Omental fat pad (tissue), 4 donors: ENCODE measurements around the gene SAPCD2. TPM values are rescaled to one million over a fixed set of nuclear protein-coding genes. Genes with fewer than 3 reads are reported as not detected.

ENCODE experiments used
- ATAC-seq: fragments of 150-250 bp; one replicate; pipeline ENCODE4 v1.9.1; 2016; ENCODE audit warnings: mild to moderate bottlenecking, moderate library complexity; ENCODE audit not compliant: low FRiP score
- DNase-seq: peaks from one replicate; pipeline ENCODE4 v3.0.0-alpha.2; 2019; ENCODE audit warnings: low spot score
- total RNA-seq, 4 donors: library from RNA; depleted of rRNA; stranded (reverse); fragments of >200 nt; gene quantifications; one replicate each; pipeline ENCODE4 v1.1.0, GENCODE V29; 2016
- TF ChIP-seq, protein P1 (sequence below), 3 donors: fragments of 450-650 bp; IDR thresholded peaks; one replicate each; pipeline ENCODE4 v1.5.1; 2016 to 2017; ENCODE audit warnings: antibody characterized with exemption in 3 of 3, mild to moderate bottlenecking in 3 of 3, moderate library complexity in 2 of 3

SAPCD2 gene
- total RNA-seq, 4 donors from 2014 or later = 0.13 to 1.8 (median 0.37) TPM; not detected in 1

DNA sequence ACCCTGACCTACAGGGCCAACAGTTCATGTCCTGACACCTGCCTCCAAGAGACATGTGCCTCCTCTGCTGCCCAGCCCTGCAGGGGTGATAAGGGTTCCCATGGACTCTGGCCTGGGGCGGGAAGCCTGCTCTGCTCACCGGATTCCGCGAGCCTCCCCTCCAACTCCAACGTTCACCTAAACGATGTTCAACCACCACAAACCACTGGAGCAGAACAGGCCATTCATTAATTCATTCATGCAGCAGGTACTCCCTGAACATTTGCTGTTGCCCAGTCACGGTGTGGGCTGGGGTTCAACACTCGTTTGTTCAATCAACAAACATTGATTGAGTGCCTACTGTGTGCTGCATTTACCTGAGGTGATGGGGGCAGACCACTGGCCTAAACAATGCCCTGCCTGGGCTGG is 3.6 kb upstream of the SAPCD2 start:
- no peak for DNase-seq
- TF ChIP-seq, protein P1, sequence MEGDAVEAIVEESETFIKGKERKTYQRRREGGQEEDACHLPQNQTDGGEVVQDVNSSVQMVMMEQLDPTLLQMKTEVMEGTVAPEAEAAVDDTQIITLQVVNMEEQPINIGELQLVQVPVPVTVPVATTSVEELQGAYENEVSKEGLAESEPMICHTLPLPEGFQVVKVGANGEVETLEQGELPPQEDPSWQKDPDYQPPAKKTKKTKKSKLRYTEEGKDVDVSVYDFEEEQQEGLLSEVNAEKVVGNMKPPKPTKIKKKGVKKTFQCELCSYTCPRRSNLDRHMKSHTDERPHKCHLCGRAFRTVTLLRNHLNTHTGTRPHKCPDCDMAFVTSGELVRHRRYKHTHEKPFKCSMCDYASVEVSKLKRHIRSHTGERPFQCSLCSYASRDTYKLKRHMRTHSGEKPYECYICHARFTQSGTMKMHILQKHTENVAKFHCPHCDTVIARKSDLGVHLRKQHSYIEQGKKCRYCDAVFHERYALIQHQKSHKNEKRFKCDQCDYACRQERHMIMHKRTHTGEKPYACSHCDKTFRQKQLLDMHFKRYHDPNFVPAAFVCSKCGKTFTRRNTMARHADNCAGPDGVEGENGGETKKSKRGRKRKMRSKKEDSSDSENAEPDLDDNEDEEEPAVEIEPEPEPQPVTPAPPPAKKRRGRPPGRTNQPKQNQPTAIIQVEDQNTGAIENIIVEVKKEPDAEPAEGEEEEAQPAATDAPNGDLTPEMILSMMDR (IDR thresholded peaks at IDR 0.05) = no peak
- ATAC-seq = no peak

DNA sequence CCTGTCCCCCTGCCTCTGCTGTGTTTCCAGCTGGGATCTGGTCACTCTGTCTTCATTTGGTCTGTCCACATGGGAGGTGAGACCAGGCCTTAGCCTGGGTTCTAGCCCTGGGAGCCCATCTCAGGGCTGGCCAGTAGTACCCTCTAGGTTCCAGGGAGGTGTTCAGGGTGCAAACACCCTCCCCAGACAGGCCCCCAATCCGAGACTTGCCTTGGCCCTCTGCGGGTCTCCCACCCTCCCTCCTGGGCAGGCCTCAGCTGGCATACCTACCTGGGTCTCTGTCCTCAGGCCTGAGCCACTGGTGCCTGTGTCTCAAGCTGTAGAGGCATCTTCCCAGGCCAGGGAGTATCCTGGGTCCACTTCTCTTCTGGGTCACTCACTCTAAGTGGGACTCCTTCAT is 925 bp upstream of the SAPCD2 start:
- no peak for ATAC-seq
- no peak for DNase-seq
- TF ChIP-seq, protein P1 (IDR thresholded peaks at IDR 0.05) = no peak

DNA sequence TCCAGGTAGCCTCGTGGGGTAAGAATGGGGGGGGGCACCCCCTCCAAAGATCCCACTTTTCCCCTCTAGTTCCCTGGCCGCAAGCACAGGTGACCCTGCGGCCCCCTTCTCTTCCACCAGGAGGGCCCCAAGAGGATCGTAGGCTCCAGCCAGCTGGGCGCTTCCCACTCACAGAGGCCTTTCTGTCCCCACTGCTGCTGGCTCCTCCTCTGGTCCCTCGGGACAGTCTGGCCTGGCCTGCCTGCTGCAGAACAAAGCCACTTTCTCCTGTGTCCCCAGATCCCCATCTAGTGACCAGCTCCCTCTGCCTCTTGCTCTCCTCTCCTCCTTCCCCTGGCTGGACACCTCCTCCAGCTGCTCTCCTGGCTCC is 534 bp upstream of the SAPCD2 start:
- no peak for DNase-seq
- TF ChIP-seq, protein P1 (IDR thresholded peaks at IDR 0.05) = no peak
- no peak for ATAC-seq

DNA sequence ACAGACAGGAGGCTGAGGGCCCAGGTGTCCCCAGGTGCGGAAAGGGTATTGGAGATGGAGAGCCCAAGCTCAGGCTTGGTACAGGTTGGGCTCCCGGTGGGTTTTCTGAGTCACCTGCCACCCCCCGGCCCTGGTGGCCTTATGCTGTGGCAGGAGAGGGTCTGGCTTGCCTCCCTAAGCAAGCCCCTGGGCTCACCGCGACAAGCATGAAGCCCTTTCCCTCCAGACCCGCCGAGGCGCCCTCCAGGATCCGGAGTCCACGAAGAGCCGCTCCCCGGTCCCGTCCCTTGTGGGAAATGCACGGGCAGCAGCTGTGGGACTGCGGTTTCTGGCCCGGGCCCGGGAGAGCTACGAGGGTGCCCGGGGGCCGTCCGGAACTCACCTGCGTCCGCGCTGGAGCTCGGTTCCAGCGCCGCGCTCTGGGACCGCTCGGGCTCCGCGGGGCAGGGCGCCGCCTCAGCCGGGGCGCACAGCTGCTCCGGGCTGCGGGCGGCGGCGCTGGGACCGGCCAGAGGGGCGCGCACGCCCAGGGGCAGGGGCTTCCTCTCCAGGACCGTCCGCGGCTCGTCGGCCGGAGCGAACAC is 757 bp downstream of the SAPCD2 start:
- no peak for ATAC-seq
- TF ChIP-seq, protein P1 (IDR thresholded peaks at IDR 0.05) = no peak

DNA sequence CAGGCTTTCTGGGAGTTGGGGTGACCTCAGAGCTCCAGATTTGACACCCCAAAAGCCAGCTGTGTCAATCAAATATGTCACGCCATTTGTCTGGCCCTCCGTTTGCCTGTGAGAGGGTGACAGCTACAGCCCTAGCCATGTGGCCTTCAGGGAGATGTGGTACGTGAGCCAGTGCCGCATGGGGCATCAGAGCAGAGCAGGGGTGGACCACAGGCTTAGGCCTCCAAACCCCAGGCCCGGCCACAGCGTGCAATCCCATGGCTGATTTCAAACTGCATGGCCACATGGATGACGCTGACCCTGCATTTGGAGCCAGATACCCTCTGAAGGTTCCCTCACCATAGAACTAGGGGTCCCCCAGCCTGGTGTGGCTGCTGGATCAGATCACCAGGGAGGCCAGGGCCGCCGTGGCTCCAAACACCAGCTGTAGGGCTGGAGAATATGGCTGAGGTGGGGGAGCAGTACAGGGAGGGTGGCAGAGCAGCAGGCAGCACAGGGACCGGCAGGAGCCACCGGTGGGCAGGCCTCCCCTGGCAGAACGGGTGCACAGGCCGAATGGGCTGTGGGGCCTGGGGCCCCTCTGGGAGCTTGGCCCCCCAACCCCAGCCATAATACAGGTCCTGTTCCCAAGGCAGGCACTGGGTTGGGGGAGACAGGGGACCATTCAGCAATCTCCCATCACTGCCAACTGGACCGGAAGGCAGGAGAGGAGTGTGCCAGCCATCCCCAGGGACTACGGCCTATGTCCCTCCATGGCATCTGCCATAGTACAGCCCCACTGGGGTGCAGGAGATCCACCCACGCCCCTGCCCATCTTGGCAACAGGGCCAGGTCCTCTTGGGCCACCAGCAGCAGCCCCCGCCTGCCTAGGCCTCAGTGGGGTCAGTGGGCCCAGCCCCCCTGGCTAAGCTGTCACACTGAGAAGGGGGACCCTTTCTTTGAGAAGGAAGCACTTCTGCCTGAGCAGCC is 1.5 kb downstream of the SAPCD2 start:
- ATAC-seq (no peak), DNase-seq (no peak)
- TF ChIP-seq, protein P1 (IDR thresholded peaks at IDR 0.05) = no peak

More for the DNA sequence above, 757 bp downstream of the SAPCD2 start:
- DNase-seq = no peak

DNA sequence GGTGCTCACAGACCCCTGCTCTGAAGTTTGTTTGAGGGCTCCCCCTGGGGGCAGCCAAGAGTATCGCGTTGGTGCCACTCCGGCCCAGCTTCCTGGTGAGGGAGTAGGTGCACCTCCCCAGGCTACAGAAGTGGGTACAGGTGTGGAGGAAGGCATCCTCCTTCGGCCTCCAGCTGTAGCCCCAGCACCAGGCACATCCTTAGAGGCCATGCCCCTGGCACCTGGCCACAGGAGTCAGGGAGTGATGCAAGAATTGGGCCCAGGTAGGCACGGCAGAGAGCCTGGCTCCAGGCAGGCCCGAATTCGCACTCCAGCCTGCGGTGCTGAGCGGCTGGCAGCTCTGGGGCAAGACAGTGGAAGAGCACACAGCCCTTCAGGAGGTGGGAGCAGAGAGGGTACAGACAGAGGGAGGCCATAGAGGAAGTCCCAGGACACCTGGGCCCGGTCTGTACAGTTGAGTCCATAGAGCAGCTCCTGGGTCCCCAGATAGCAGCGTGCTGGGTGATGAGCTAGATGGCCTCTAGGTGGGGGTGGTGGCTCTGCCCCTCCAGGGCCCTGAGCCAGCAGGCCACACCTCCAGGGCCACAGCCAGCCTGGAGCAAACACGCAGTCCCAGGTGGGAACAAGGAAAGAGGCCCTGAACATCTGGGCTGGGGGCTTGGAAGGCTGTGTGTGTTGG is 2.4 kb downstream of the SAPCD2 start:
- TF ChIP-seq, protein P1 (IDR thresholded peaks at IDR 0.05) = peak in 1 of 3 donors; percentile 45
- no peak for DNase-seq
- peak; percentile 51 for ATAC-seq
